ENCODE results near the gene COX8A. TPM values are rescaled to one million over a fixed set of nuclear protein-coding genes. Genes with fewer than 3 reads are reported as not detected.

Gene COX8A
- total RNA-seq, 1 donor from 2014 or later = 373 TPM

DNA sequence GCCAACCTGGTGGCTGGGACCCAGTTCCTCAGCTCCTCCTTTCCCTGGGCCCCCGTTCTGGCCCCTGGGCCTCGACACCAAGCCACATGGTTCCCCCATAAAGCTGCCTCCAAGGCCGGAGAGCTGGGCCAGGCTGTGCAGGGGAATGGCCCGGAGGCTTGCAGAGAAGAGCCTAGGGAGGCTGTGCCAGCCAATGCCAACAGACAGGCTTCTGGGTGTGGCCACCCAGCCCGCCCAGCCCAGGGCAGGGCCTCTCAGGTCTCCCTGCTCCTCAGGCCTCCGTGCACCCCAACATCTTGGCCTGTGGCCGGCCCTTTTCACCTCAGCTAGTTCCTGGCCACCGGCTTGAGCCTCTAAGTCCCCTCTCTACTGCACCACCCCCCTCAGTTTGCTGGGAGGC lies 43.9 kb downstream of the COX8A start:
- intact Hi-C loops (cut with micrococcal nuclease) = no loop called here

GRCh38 chr11:64019106-64020037 lies 45.0 kb downstream of the COX8A start:
- intact Hi-C loops (cut with micrococcal nuclease) = no loop called here

GRCh38 chr11:64020976-64021756 lies 46.7 kb downstream of the COX8A start:
- intact Hi-C loops (cut with micrococcal nuclease) = no loop called here

DNA sequence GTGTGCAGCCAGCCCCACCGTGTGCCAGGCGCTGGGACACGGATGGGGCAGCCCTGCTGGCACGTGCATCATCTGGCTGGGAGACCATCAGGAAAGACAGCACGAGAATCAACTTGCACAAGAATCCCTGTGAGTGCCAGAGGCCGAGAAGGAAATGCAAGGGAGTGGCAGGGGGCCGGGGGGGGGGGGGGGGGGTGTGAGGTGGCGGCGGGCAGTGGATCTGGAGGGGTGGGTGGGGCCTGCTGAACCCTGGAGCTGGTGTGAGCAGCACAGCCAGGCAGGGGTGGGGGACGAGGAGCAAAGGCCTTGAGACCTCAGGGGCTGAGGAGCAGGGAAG lies 47.3 kb downstream of the COX8A start:
- intact Hi-C loops (cut with micrococcal nuclease) = no loop called here

GRCh38 chr11:64022125-64022784 lies 47.8 kb downstream of the COX8A start:
- intact Hi-C loops (cut with micrococcal nuclease) = no loop called here

DNA sequence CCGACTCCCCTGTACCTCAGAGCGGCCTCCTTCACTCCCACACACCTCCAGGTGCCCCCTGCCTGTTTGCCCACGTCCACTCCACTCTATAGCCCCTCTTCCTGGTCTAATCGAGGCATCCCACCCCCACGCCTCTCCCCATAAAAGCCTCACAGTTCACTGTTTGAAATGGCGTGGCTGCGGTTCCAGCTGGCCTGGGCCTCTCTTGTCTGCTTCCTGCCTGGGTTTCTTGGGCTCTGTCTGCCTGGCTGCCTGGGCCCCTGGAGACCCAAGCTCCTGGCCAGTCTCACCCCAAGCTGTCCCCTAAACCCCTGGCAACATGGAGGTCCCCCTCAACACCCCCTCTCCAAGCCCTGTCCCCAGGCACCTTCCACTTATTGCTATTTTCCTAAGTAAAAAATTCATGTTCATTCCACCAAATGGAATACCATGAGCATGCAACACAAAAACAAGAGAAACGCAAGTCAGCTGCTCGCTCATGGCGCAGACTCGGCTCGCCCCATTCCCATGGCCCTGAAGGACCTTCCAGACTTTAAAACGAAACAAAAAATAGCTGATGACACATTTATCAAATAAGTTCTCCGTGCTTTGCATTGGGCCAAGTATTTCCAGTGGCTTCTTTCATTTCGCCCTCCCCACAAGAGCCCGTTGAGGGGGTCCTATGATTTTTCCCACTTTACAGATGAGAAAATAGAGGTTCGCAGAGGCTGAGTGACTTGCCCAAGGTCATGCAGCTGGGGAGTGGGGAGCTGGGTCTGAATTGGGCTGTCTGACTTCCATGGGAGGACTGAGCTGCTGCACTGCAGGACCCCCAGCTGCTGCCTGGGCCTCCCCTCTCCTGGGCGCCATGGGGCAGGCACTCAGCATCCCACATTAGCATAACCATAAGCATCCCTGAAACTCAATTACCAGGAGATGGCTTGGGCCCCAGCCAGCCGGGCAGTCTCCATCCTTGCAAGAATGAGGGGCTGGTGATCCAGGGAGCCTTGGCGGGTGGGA lies 49.6 kb downstream of the COX8A start:
- intact Hi-C loops (cut with micrococcal nuclease) = no loop called here

DNA sequence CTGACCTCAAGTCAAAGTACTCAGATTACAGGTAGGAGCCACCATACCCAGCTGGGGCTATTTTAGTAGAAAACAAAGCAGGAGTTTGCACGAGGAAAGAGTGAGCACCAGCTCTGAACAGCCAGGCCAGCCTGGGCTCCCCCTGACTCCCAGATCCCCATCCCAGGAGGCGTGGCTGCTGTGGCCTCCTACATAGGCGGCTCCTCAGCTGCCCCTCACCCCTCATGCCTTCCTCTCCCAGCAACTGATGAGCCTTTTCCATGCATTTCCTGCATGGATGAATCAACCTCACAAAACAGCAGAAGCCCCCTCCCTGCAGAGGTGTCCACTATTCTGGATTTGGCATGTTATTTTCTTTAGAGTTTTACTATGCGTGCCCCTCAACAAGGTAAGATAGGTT lies 50.8 kb downstream of the COX8A start:
- intact Hi-C loops (cut with micrococcal nuclease) = no loop called here

Other genes with a start within 250 kb of the COX8A start
- gene ZFTA, start 205.8 kb upstream of the COX8A start, total RNA-seq = 2.2 TPM in 2 replicates
- gene SPINDOC, start 161.2 kb upstream of the COX8A start, total RNA-seq = 40.2 and 40.9 TPM in 2 replicates
- 65.9 and 70.4 TPM in 2 replicates for gene MARK2, start 135.5 kb upstream of the COX8A start, total RNA-seq
- 0.17 TPM in 1 of 2 replicates, not detected in the other for gene RCOR2, start 57.5 kb upstream of the COX8A start, total RNA-seq
- 32.2 and 34.7 TPM in 2 replicates for gene NAA40, start 35.6 kb upstream of the COX8A start, total RNA-seq
- gene OTUB1, start 11.8 kb downstream of the COX8A start, total RNA-seq = 107 and 108 TPM in 2 replicates
- gene FLRT1, start 61.3 kb downstream of the COX8A start, total RNA-seq = not detected in 2 replicates
- gene MACROD1, start 191.5 kb downstream of the COX8A start, total RNA-seq = 5.6 and 7.8 TPM in 2 replicates
- gene STIP1, start 211.6 kb downstream of the COX8A start, total RNA-seq = 253 and 255 TPM in 2 replicates
- gene FERMT3, start 232.1 kb downstream of the COX8A start, total RNA-seq = 230 and 241 TPM in 2 replicates

Measured in T-helper 1 cell treated with Interleukin-12 subunit alpha and Interleukin-12 subunit beta and Interleukin-4 antibody, amounts not matched to agents 30 ng/mL and 1 ng/mL, for 36 hours (primary cell).